ENCODE measurements around the gene TTLL1. TPM values are rescaled to one million over a fixed set of nuclear protein-coding genes. Genes with fewer than 3 reads are reported as not detected.
"Not testable (repeated sequence)": the region's sequence is repeated elsewhere in the genome, so short reads cannot be mapped to it uniquely, and the experiment has no call there.

Gene TTLL1
- total RNA-seq, 4 donors from 2014 or later: 1.7 to 5.0 (median 3.5) TPM

DNA sequence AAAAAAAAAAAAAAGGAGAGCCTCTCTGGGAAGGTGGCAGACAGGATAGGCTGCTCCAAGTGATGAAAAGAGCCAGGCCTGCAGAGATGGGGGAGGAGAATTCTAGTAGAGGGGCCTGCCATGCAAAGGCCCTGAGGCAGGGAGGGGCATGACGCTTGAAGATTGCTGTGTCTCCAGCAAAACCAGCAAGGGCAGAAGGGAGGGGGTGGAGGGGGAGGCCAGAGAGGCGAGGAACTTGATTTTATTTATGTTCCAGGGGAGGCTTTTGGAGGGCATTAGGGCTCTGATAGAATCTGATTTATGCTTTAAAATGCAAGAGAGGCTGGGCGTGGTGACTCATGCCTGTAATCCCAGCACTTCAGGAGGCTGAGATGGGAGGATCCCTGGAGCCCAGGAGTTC is 57.6 kb downstream of the TTLL1 start:
- Histone ChIP-seq H3K27me3 (no peaks in the 10 kb centered on the region), H3K27ac (no peak overlapping the region), H3K9me3 (no peaks in the 10 kb centered on the region), H3K4me1 (no peaks in the 10 kb centered on the region), H3K36me3 (no peaks in the 10 kb centered on the region), H3K4me3 (no peak overlapping the region)
- TF ChIP-seq POLR2A (IDR thresholded peaks at IDR 0.05): no peak
- TF ChIP-seq, protein P1, sequence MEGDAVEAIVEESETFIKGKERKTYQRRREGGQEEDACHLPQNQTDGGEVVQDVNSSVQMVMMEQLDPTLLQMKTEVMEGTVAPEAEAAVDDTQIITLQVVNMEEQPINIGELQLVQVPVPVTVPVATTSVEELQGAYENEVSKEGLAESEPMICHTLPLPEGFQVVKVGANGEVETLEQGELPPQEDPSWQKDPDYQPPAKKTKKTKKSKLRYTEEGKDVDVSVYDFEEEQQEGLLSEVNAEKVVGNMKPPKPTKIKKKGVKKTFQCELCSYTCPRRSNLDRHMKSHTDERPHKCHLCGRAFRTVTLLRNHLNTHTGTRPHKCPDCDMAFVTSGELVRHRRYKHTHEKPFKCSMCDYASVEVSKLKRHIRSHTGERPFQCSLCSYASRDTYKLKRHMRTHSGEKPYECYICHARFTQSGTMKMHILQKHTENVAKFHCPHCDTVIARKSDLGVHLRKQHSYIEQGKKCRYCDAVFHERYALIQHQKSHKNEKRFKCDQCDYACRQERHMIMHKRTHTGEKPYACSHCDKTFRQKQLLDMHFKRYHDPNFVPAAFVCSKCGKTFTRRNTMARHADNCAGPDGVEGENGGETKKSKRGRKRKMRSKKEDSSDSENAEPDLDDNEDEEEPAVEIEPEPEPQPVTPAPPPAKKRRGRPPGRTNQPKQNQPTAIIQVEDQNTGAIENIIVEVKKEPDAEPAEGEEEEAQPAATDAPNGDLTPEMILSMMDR (IDR thresholded peaks at IDR 0.05): no peak
- no peak for DNase-seq

DNA sequence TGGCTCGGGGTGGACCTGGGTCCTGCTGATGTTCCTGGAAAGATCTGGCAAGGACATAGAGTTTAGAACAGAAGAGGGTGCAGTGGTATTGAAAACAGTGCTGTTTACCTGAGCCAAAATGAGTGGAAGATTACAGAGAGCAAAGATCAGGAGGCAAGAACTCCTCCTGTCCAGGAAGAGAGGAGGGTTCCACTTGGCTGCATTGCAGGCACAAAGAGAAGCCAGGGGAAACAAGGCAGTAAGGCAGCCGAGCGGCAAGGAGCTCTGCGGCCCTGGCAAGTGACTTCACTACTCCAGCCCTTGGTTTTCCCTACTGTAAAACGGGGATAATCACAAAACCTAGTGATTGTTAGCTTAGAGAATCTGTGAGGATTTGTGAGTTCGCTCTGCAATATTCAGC is 70.6 kb downstream of the TTLL1 start:
- H3K36me3 ChIP-seq: no peaks in the 10 kb centered on the region
- DNase-seq: no peak
- peaks cover 0 to 14% (median 4%) of the 10 kb centered on the region in 4 donors for H3K4me1 ChIP-seq
- H3K27ac ChIP-seq: peak overlapping the region in 2 of 4 donors; percentile 53 to 65
- H3K4me3 ChIP-seq: no peak overlapping the region
- H3K9me3 ChIP-seq: no peaks in the 10 kb centered on the region
- TF ChIP-seq POLR2A (IDR thresholded peaks at IDR 0.05): peak in 1 of 2 donors; percentile 16
- TF ChIP-seq, protein P1 (IDR thresholded peaks at IDR 0.05): peak in 1 of 6 experiments; percentile 4
- H3K27me3 ChIP-seq: no peaks in the 10 kb centered on the region

DNA sequence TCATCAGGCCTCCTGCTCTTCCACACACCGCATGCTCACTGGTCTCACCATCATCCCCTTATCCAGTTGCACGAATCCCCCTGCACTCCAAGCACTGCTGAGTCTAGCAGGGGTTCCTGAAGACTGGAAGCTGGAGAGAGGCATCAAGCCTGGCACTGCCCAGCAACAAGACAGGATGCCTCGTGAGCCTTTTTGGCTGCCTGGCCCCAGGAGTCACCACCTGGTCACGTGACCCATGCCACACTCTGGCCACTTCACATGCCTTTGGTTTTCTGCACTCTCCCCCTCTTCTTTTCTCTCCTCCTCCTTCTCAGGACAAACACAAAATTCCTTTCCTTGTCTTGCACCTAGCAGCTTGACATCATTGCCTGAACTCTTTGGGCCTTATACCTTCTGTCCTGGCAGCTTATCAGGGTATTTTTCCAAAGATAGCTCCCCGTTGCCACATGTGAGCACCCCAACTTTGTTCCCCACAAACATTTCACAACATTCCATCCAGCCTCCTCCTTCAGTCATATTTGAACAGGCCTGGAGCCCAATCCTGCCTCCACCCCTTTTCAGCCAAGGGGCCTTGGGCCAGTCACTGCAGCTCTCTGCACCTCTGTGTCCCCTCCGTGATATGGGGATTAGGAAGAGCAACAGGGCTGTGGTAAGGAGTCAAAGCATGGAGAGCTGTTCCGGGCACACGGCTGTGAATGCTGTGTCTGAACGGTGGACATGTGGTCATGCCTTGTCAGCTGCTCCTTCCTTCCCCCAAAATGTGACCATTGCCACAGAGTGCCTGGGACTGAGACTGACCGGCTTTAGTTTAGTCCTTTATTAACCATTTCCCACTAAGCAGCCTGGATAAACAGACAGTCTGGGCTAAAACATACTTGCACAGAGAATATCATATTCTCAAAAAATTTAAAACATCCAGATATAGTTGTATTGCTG is 71.4 kb downstream of the TTLL1 start:
- Histone ChIP-seq H3K4me1 (peaks cover 0 to 20% (median 5%) of the 10 kb centered on the region in 4 donors), H3K4me3 (no peak overlapping the region), H3K36me3 (no peaks in the 10 kb centered on the region), H3K27ac (peak overlapping the region in 2 of 4 donors; percentile 53 to 65), H3K27me3 (no peaks in the 10 kb centered on the region), H3K9me3 (no peaks in the 10 kb centered on the region)
- no peak for TF ChIP-seq POLR2A (IDR thresholded peaks at IDR 0.05)
- TF ChIP-seq, protein P1 (IDR thresholded peaks at IDR 0.05): no peak
- no peak for DNase-seq

DNA sequence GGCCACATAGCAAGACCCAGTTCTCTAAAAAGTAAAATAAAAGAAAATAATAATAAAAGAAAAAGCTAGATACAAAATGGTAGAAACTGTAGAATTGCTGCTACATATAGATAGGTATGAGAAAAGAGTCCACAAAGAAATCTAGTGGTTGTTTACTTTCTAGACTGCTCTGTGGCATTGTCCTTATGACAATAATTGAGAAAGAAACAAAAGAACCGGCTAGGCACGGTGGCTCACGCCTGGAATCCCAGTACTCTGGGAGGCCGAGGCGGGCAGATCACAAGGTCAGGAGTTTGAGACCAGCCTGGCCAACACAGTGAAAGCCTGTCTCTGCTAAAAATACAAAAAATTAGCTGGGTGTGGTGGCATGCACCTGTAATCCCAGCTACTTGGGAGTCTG is 73.0 kb downstream of the TTLL1 start:
- Histone ChIP-seq H3K4me3 (peak overlapping the region in 1 of 4 donors; percentile 100), H3K4me1 (peaks cover 0 to 20% (median 5%) of the 10 kb centered on the region in 4 donors)
- H3K27ac ChIP-seq, H3K9me3 ChIP-seq, H3K27me3 ChIP-seq, H3K36me3 ChIP-seq, DNase-seq: not testable (repeated sequence)

DNA sequence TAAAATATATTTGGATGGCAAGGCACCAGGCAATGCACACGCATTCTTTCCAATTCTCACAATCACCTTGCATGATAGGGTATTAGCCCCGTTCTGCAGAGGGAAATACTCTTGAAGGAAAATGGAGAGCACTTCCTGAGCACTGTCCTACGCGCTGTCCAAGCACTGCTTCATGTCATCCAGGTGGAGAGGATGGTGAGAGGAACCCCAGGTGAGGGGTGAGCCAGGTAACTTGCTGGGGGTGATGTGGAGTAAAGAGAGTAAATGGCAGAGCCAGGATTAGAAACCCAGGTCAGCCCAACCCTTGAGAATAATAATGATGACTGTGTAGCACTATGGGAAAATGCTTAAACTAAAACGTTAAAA is 73.5 kb downstream of the TTLL1 start:
- Histone ChIP-seq H3K4me1 (peaks cover 0 to 20% (median 5%) of the 10 kb centered on the region in 4 donors), H3K36me3 (no peaks in the 10 kb centered on the region)

More for the DNA sequence above, 73.5 kb downstream of the TTLL1 start:
- H3K4me3 ChIP-seq: peak overlapping the region; percentile 84 to 100 (median 94)
- H3K27ac ChIP-seq: peak overlapping the region; percentile 69 to 91 (median 80)
- DNase-seq: no peak
- no peaks in the 10 kb centered on the region for H3K27me3 ChIP-seq
- no peaks in the 10 kb centered on the region for H3K9me3 ChIP-seq
- TF ChIP-seq, protein P1 (IDR thresholded peaks at IDR 0.05): no peak
- no peak for TF ChIP-seq POLR2A (IDR thresholded peaks at IDR 0.05)

Measured in Peyer's patch (tissue), 4 donors.